Cardiac fibroblast (primary cell): ENCODE results near the gene EIF2S2.

Source experiments
- DNase-seq, 2 donors: peaks; one replicate each; pipeline versions ENCODE4 v3.0.0 to v3.0.0-alpha.2; 2010; ENCODE audit warnings: low read depth in 2 of 2
- H3K4me3 ChIP-seq, 2 donors: replicated peaks in 1 of 2; 1 replicate in 1 of 2; 2 replicates in 1 of 2; pipeline ENCODE4 v1.5.1; 2011; ENCODE audit warnings: low read depth in 2 of 2, low read length in 2 of 2, mild to moderate bottlenecking in 2 of 2, moderate library complexity in 1 of 2
- CTCF ChIP-seq: IDR thresholded peaks from one replicate; pipeline ENCODE4 v1.5.1; 2011; ENCODE audit warnings: low read depth, mild to moderate bottlenecking, low read length, inconsistent platforms

Gene EIF2S2

DNA sequence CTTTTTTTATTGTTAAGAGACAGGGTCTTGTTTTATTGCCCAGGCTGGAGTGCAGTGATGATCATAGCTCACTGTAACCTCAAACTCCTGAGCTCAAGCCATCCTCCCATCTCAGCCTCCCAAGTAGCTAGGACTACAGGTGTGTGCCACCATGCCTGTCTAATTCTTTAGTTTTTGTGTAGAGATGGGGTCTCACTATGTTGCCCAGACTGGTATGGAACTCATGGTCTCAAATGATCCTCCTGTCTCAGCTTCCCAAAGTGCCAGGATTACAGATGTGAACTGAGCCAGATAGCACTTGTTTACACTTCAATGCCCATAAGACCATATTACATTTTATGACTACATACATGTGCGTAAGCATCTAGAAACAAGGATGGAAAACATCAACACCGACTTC lies 18.1 kb downstream of the EIF2S2 start:
- DNase-seq: no peak
- H3K4me3 ChIP-seq: no peak overlapping the region
- no peak for TF ChIP-seq CTCF

DNA sequence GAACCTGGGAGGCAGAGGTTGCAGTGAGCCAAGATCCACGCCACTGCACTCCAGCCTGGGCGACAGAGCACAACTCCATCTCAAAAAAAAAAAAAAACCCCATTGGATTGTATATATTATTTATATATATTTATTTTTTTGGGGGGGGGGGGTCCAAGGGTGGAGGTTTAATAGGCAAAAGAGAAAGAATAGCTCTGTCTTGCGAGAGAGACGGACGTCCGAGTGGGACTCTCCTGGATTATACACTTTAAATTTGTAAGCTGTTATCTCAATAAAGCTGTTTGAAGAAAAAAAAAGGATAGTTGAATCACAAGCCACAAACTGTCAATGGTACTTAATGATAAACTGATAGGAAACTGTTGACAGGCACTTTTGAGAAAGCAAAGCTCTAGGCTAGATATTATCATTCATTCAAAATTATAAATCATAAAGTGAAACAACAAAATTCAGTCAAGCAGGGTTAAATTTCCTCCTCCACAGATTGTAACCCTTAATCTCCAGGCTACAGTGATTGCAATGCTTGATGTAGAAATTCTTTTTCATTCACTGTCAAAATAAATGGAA lies 20.3 kb downstream of the EIF2S2 start:
- H3K4me3 ChIP-seq: no peak overlapping the region
- no peak for DNase-seq
- no peak for TF ChIP-seq CTCF

DNA sequence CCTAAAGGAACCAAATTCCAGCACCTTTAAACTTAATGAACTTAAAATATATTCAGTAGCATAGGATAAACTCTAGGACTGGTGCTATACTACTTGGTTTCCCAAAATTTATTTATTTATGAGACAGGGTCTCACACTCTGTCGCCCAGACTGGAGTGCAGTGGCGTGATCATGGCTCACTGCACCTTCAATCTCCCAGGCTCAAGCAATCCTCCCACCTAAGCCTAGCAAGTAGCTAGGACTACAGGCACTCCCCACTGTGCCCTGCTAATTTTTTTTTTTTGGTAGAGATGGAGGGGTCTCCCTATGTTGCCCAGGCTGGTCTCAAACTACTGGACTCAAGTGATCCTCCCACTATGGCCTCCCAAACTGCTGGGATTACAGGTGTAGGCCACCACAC lies 21.4 kb downstream of the EIF2S2 start:
- TF ChIP-seq CTCF: no peak
- H3K4me3 ChIP-seq: no peak overlapping the region
- DNase-seq: no peak

DNA sequence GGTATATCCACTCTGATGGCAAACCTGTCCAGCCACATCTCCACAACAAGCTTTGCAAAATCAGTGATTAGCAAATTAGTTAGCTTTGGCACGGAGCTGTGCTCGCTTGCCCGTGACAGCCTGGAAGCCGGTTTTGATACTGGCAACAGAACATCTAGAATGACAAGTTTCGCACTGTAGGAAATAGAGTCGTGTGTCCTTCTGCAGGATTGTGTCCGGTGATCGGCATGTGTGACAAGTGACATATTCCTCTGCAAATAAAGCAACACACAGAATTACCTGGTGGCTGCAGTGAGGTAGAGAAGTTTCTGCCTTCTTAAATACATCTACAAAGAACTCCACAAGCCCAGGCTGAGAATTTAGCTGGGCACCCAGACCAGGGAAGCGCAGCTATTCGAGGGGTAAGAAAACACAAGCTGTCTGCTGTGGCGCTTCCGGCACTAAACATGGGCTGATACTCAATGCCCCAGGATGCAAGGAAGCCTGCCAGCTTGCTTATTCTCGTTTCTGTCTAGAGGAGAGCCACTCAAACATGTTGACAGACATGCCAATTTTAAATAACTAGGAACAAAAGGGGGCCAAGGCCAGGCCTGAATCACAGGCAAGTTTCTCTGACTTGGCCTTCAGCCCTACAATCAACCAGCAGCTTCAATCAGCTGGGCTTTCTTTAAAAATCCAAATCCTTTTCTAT lies 22.2 kb downstream of the EIF2S2 start:
- no peak for DNase-seq
- no peak overlapping the region for H3K4me3 ChIP-seq
- TF ChIP-seq CTCF: no peak

DNA sequence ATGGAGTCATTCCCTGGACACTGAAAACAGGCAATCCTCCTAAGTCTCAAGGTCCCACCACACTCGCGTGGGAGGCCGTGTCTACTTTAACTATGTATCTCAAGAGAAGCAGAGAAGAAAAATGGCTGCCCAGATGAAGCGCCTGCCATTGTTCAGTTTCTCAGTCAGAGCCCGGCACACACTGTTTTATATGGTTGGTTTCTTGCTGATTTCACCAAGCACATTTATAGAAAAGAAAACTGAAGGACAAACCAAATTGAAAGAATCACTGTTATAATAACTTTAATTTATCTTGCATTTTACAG lies 22.9 kb downstream of the EIF2S2 start:
- no peak for DNase-seq
- no peak for TF ChIP-seq CTCF
- H3K4me3 ChIP-seq: no peak overlapping the region

GRCh38 chr20:34088305-34089174 lies 23.5 kb downstream of the EIF2S2 start:
- DNase-seq: no peak
- H3K4me3 ChIP-seq: no peak overlapping the region
- no peak for TF ChIP-seq CTCF
